GM19351 (cell line): Measurements from ENCODE around the gene SOX10.

ENCODE experiments used
- ATAC-seq: cut with Tn5 transposase; IDR thresholded peaks from one replicate; pipeline ENCODE4 v1.9.1; 2021; ENCODE audit warnings: mild to moderate bottlenecking, moderate library complexity; ENCODE audit not compliant: unreplicated experiment

SOX10 gene

DNA sequence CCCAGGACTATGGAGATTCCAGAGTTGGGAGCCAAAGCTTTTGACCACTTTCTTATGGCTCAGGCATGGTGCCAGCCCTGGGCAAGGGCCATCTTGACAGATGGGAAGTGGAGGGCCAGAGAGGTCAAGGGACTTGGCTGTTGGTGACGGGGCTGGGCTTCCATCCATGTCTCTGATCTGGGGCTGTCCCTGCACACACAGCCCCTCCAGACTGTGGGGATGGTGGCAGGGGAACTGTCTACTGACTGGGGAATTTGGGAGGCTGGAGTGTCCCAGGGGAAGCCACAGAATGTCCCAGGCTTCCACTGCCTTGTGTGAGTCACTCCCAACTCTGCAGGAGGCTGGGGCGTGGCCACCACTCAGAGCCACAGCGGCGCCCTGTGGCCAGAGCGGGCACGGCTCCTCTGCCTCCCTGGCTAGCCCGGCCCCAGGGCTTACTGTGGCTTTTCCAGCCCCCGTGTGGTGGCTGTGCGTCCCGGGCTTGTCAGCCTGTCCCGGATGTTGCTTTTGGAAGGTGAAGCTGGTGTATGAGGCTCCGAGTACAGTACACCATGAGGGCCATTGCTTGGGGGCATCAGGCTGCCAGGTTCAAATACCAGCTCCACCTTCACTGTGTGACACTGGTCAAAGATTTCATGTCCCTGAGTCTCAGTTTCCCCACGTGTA is 50.5 kb downstream of the SOX10 start:
- no peak for ATAC-seq

DNA sequence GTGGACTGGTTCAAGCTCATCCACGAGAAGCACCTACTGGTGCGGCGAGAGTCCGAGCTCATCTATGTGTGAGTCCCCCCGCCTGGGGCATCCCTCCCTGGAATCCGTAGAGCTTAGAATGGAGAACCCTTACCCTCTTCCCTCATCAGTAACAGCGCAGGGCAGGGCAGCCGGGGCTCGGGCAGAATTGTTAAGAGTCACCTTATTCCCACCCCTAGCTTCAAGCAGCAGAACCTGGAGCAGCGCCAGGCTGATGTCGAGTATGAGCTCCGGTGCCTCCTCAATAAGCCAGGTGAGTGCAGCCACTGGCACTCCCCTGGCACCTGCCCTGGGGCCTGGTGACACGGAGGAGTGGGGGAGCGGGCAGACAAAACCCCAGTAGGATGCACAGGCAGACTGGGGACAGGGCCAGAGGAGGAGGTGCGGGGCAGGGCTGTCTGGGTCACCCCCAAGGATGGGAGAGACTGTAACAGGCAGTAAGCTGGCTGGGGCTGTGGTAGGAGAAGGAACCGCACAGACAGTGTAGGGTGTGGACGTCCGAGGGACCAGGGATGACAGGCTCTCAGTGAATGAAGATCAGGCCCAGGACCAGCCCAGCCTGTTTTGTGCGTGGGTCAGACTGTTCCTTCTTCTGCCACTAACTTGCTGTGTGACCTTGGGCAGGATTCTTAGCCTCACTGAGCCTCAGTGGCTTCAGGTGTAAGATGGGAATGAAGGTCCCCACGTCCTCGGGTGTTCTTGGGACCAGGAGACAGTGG is 51.4 kb downstream of the SOX10 start:
- no peak for ATAC-seq

DNA sequence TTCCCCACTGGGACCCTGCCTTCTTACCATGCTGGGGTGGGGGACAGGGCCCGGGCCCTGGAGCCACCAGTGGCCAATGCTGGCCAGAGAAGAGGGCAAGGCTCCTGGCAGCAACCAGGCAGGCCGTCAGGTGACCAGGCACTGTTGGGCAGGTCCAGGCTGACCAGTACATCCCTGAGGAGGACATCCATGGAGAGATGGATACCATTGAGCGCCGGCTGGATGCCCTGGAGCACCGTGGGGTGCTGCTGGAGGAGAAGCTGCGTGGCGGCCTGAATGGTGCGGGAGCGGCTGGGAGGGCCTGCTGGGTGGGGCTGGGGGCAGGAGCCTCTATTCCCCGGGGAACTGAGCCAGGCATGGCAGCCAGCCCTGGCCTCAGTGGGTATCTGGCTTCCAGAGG is 52.0 kb downstream of the SOX10 start:
- ATAC-seq: no peak

DNA sequence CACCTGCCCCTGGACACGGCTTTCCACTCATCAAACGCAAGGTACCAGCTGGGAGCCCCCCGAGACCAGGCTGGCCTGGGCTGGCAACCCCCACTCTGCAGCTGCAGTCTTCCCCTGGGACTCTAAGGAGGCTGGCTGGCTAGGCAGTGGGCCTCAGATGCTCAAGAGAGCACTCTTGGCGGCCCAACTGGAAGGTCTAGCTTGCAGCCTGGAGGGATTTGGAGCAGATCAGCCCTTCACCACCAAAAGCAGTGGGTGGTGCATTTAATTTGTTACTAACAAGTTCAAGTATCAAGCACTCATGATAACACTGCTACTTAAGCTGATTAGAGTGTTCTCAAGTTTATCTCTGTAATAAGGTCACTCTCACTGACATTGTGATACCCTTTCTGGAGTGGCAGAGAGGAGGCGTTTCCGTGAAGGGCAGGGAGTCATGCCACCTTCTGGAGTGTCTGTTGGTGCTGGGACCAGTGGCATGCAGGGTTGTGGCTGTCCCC is 52.4 kb downstream of the SOX10 start:
- ATAC-seq: no peak

DNA sequence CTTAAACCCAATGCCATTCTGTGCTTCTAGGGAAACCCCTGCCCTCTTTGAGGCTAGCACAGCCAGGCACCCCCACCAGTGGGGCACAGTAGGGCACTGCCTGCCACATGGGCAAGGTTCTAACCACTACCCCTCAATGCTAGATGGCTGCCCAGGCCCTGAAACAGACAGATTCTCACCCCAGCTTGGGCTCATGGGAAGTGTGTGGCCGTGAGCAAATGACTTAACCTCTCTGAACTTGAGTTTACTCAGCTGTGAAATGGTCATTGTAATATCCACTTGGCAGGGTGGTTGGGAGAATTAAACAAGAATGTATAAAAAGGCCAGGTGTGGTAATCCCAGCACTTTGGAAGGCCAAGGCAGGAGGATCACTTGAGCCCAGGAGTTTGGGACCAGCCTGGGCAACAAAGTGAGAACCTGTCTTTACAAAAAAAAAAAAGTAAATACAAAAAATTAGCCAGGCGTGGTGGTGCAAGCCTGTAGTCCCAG is 53.4 kb downstream of the SOX10 start:
- ATAC-seq: no peak

DNA sequence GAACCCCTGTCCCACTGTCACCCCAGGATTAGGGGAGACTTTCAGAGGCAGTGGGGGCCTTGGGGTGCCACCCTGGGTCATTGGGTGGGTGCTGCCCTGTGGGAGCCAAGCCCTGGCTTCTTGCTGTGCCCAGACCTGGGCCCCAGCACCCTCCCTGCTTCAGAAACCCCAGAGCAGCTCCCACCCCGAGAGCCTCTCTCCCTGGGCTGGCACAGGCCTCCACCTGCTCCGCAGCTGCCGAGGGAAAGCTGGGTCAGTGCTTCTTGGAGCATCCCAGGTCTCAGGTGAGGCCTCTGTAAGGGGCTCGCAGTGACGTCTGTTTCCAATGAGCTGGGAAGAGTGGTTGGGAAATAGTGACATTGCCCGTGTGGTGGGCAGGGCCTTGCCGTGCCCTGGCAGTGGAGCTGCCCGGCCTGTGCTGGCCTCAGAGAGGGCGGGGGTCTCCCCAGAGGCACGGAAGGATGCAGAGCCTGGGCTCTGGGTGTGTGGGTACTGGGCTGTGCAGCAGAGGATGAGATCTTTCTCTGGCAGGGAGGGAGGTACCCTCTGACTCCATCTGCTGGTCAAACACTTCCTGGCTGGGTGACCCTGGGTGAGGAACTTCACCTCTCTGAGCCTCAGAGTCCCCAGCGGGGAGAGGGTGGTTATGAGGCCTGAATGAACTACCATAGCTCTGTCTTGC is 53.9 kb downstream of the SOX10 start:
- no peak for ATAC-seq

DNA sequence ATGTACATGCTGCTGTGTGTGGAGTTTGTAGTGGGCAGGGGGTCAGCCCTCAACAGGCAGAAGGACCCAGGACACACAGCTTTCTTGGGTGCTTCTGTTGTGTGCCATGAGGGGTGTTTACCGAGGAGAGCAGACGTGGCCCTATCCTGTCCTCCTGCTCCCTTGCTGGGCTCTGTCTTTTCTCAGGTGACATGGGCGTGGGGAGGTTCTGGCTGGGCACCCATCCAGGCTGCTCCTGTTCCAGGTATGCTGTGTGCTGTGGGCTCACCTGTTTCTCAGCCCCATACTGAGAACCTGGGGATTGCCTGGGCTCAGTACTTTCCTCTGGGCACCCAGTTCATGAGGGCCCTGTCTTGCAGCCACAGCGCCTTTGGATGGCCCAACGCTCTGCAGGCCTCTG is 55.0 kb downstream of the SOX10 start:
- ATAC-seq: no peak

DNA sequence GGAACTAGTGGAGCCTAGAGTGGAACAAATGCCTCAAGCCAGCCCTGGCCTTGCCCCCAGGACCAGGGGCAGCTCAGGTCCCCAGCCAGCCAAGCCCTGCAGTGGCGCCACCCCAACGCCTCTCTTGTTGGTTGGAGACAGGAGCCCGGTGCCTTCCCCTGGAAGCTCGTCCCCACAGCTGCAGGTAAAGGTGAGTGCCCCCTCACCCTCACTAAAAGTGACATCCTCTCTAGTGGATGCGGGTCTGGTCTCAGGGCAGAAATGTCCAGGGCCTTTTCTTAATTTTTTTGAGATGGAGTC is 56.8 kb downstream of the SOX10 start:
- no peak for ATAC-seq

DNA sequence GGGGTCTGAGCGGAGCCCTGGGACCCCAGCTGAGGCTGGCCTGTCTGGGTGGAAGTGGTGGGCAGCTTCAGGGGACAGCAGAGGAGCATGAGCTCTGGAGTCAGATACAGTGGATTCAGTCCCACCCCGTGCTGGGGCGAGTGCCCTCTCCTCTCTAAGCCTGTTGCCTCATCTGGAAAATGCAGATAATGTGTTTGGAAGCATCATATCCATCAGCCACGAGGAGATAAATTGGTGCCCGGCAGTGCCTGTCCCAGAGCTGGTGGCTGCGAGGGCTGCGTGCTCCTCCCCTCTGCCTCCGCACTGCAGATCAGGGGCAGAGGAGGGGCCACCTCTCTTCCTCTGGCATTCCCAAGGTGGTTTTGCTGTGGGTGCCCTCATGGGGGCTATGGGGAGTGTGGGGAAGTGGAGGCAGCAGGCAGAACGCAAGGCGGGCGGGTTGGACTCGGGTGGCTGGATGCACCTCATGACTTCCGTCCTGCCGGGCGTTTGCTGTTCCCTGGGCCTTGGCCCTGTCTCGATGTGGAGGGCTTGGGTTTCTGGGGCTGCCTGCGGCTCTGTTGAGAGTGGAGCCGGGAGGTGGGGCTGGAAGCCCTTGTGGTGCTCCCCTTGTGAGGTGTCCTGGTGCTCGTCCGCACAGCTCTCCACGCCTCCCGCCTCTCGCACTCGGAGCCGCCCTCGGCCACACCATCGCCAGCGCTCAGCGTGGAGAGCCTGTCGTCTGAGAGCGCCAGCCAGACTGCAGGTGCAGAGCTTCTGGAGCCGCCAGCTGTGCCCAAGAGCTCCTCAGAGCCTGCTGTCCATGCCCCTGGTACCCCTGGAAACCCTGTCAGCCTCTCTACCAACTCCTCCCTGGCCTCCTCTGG is 57.4 kb downstream of the SOX10 start:
- no peak for ATAC-seq

DNA sequence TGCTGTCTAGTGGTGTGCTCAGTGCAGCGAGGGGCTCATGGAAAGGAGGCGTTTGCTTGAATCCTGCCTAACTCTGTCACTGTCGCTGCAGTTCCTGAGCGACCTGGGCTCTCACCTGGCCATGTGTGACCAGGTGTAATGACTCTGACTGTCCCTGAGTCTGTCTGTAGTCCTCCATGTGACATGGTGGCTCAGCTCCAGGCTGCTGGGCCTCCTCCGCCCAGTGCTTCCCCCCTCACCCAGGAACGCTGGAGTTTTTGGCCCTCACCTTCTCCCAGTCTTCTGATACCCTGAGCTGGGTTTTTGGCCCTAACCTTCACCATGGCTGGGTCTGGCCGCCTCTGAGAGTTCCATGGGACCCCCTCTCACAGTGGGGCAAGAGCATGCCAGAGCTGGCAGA is 58.0 kb downstream of the SOX10 start:
- ATAC-seq: no peak

DNA sequence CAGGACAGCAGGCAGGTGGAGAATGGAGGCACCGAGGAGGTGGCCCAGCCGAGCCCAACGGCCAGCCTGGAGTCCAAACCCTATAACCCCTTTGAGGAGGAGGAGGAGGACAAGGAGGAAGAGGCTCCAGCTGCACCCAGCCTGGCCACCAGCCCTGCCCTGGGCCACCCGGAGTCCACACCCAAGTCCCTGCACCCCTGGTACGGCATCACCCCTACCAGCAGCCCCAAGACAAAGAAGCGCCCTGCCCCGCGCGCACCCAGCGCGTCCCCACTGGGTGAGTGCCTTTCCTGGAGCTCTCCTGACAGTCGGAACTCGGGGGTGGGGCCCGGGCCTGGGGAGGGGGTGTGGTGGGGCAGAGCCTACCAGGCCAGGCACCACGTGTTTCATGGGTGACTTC is 58.6 kb downstream of the SOX10 start:
- no peak for ATAC-seq

DNA sequence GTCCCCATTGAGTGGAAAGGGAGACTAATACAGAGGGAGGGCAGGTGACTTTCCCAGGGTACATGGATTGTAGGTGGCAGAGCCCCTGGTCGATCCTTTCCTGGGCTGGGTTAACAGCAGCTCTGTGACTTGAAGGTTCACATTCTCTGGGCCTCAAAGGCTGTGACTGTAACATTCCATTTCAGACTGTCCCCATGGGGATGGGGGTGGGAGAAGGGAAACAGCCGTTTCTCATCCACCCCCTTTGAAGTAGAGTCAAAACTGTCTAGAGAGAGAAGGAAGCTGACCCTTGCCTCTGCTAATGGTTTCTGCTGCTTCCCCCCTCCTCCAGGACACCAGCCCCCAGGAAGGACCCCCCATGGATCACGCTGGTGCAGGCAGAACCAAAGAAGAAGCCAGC is 59.0 kb downstream of the SOX10 start:
- ATAC-seq: no peak

DNA sequence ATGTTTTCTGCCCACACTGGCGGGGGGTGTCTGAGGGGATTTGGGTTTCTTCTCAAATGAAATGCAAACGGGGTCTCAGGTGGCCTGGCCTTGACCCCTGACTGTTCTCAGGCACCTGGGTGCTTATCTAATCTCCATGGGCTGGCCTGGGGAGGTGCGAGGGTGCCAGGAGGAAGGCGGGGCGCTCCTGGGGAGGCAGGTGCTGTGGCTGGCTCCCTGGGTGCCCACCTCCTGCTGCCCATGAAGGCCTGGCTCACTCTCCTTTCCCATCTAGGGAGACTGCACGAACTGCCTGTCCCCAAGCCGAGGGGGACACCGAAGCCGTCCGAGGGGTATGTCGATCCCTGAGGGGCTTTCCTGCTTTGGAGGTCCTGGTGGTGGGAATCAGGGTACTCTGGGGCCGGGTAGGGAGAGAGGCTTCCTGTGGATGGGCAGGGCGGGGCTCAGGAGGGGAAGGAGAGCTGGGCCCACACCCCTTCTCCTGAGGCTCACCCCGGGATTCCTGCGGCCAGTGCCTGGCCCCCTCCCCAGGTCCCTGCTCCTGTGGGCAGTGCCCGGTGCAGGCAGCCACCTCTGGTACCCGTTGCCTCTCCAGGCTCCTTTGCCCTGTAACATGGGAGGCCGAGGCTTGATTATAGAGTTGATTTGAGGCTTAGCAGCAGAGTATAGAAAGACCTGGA is 59.8 kb downstream of the SOX10 start:
- no peak for ATAC-seq

DNA sequence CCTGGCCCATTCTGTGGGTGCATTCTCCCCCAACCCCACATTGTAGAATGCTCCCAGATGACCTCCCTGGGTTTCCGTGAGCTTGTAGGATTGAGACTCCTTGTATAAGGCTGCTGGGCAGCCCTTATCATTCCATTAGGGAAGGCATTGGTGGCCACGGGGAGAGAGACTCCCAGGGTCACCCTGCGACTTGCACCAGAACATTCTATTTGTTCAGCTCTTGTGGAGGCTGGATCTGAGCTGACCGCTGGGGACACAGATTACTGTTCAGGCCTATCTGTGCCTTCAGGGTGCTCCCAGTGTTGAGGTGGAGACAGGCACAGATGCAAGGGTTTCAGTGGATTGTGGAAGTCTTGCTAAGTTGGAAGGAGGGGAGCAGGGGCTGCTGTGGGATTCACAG is 60.4 kb downstream of the SOX10 start:
- ATAC-seq: no peak
